Ovary (tissue), 3 donors: ENCODE data around the gene TRAF3.

Experiments
- CTCF ChIP-seq, 3 donors: fragments of 450-650 bp in 2 of 3; fragments of 200-600 bp in 1 of 3; IDR thresholded peaks; one replicate each; pipeline versions ENCODE4 v1.5.1 to v1.8.0; 2016 to 2022; ENCODE audit warnings: antibody characterized with exemption in 3 of 3, mild to moderate bottlenecking in 1 of 3
- EP300 ChIP-seq: sonication (generic); formaldehyde crosslinking; IDR thresholded peaks from one replicate; pipeline ENCODE4 v1.6.1; 2017; ENCODE audit warnings: antibody characterized with exemption
- donor health status: DM: no; HTN: no; CAD: no.

- TF ChIP-seq CTCF (IDR thresholded peaks at IDR 0.05): no peak
- no peak for TF ChIP-seq EP300
These were observed 101.8 kb downstream of the TRAF3 start for GRCh38 chr14:102878970-102879460.
